K562 (cell line): Measurements from ENCODE around the gene RNF212B. TPM values are rescaled to one million over a fixed set of nuclear protein-coding genes. Genes with fewer than 3 reads are reported as not detected.

Source experiments
- ATAC-seq: fragments of 200-7000 bp; cut with Tn5 transposase; 3 replicates; pipeline ENCODE4 v1.9.1; 2020; ENCODE audit warnings: moderate library complexity
- BruUV-seq: library from RNA; stranded (reverse); fragments of 400-500 nt; replicated peaks from 2 replicates; lab custom pipeline; 2021; lab: Mats Ljungman, UMichigan
- CTCF ChIA-PET: fragments of 300-600 bp; formaldehyde crosslinking; extraction: SDS; loops from one replicate; lab custom pipeline; 2021; ENCODE audit warnings: low intra/inter-chr PET ratio; lab: Yijun Ruan, JAX
- POLR2A ChIA-PET: fragments of 300-600, 350-650 bp; sonication (Branson Sonifier 250); formaldehyde crosslinking; extraction: SDS; loops from one replicate; lab custom pipeline; 2021; ENCODE audit warnings: antibody characterized with exemption, inconsistent platforms; lab: Yijun Ruan, JAX
- DNase-seq, 4 experiments: peaks; one replicate each; pipeline versions ENCODE4 v3.0.0 to v3.0.0-alpha.2; 2011 to 2018; ENCODE audit warnings: low spot score in 3 of 4, mixed read lengths in 3 of 4; ENCODE audit errors: extremely low read depth in 1 of 4
- FAIRE-seq: peaks from 2 replicates; lab custom pipeline; 2011; peaks lifted over from hg19 to GRCh38; lab: Jason Lieb, UNC
- H2AFZ ChIP-seq: 2 replicates; pipeline ENCODE4 v1.6.0; 2011; ENCODE audit warnings: low read depth, low read length, control low read depth, inconsistent platforms
- H3K27ac ChIP-seq: fragments of 200-600 bp; 3 replicates; pipeline ENCODE4 v1.8.0; 2011; ENCODE audit warnings: low read depth, mild to moderate bottlenecking, control low read depth, inconsistent platforms, low read length, moderate library complexity, mixed read lengths; ENCODE audit errors: extremely low read depth
- H3K27me3 ChIP-seq, 2 experiments: fragments of 300-600 bp in 1 of 2; 2 replicates in 1 of 2; 3 replicates in 1 of 2; pipeline versions ENCODE4 v1.6.0 to v1.8.0; 2011; ENCODE audit warnings: inconsistent platforms in 2 of 2, low read length in 2 of 2, mild to moderate bottlenecking in 1 of 2, mixed read lengths in 1 of 2, moderate library complexity in 1 of 2; ENCODE audit not compliant: control insufficient read depth in 2 of 2, insufficient read depth in 2 of 2
- H3K36me3 ChIP-seq: fragments of 300-600 bp; 3 replicates; pipeline ENCODE4 v1.8.0; 2011; ENCODE audit warnings: mild to moderate bottlenecking, low read length, inconsistent platforms; ENCODE audit not compliant: control insufficient read depth, insufficient read depth
- H3K4me1 ChIP-seq, 2 experiments: fragments of 200-600 bp in 1 of 2; replicated peaks in 1 of 2; 2 replicates in 1 of 2; 3 replicates in 1 of 2; pipeline versions ENCODE4 v1.5.1 to v1.8.0; 2011; ENCODE audit warnings: inconsistent platforms in 2 of 2, low read length in 2 of 2, mild to moderate bottlenecking in 1 of 2, mixed read lengths in 1 of 2, moderate library complexity in 1 of 2; ENCODE audit not compliant: control insufficient read depth in 2 of 2, insufficient read depth in 2 of 2
- H3K4me2 ChIP-seq: 2 replicates; pipeline ENCODE4 v1.6.1; 2011; ENCODE audit warnings: low read length, control low read depth, inconsistent platforms, mixed read lengths; ENCODE audit not compliant: insufficient read depth
- H3K4me3 ChIP-seq: fragments of 200-600 bp; sonication (generic), shearing (Covaris generic); 2 replicates; pipeline ENCODE4 v1.5.1; 2016; ENCODE audit warnings: control low read depth, inconsistent platforms
- H3K79me2 ChIP-seq: fragments of 200-600 bp; 3 replicates; pipeline ENCODE4 v1.8.0; 2011; ENCODE audit warnings: low read length, inconsistent platforms; ENCODE audit not compliant: control insufficient read depth, insufficient read depth
- H3K9ac ChIP-seq, 2 experiments: 2 replicates each; pipeline versions ENCODE4 v1.6.0 to v1.6.1; 2011; ENCODE audit warnings: low read depth in 2 of 2, low read length in 2 of 2, control low read depth in 1 of 2, inconsistent platforms in 1 of 2, mild to moderate bottlenecking in 1 of 2, mixed read lengths in 1 of 2; ENCODE audit not compliant: insufficient read depth in 1 of 2
- H3K9me1 ChIP-seq: one replicate; pipeline ENCODE4 v1.6.0; 2011; ENCODE audit warnings: inconsistent platforms, mild to moderate bottlenecking, low read length, moderate library complexity; ENCODE audit not compliant: control insufficient read depth, insufficient read depth
- H3K9me3 ChIP-seq: replicated peaks from 2 replicates; pipeline ENCODE4 v1.5.1; 2011; ENCODE audit warnings: low read depth, low read length, inconsistent platforms; ENCODE audit not compliant: control insufficient read depth, insufficient read depth
- H4K20me1 ChIP-seq: replicated peaks from 2 replicates; pipeline ENCODE4 v1.6.1; 2011; ENCODE audit warnings: low read length, inconsistent platforms, mixed read lengths; ENCODE audit not compliant: control insufficient read depth, insufficient read depth
- CBX1 ChIP-seq: sonication (generic); IDR thresholded peaks from 2 replicates; pipeline ENCODE4 v1.6.1; 2016; ENCODE audit warnings: antibody characterized with exemption, low read depth, mild to moderate bottlenecking
- CCNT2 ChIP-seq: IDR thresholded peaks from 2 replicates; pipeline ENCODE4 v1.6.1; 2011; ENCODE audit warnings: borderline replicate concordance, low read depth, mild to moderate bottlenecking, moderate library complexity, mixed read lengths, low read length; ENCODE audit not compliant: insufficient read length; ENCODE audit errors: extremely low read depth
- DIDO1 ChIP-seq: fragments of 450-650 bp; IDR thresholded peaks from 2 replicates; pipeline ENCODE4 v1.6.1; 2016; ENCODE audit warnings: low read depth, missing biosample characterization, missing genetic modification characterization
- FOSL1 ChIP-seq: fragments of 200-800 bp; sonication (Bioruptor generic); conservative IDR thresholded peaks from 2 replicates; pipeline ENCODE4 v1.6.1; 2016; ENCODE audit warnings: missing genetic modification characterization, missing compliant biosample characterization
- FOXK1 ChIP-seq: sonication (generic); formaldehyde crosslinking; IDR thresholded peaks from 2 replicates; pipeline ENCODE4 v1.8.0; 2022; ENCODE audit warnings: missing genetic modification reagents, mild to moderate bottlenecking, borderline replicate concordance
- HDAC2 ChIP-seq: fragments of 450-650 bp; IDR thresholded peaks from 2 replicates; pipeline ENCODE4 v1.6.1; 2016; ENCODE audit warnings: mild to moderate bottlenecking
- LARP7 ChIP-seq: fragments of 450-650 bp; IDR thresholded peaks from 2 replicates; pipeline ENCODE4 v1.6.1; 2016
- NR2C1 ChIP-seq, 2 experiments: fragments of 450-650 bp; IDR thresholded peaks; 2 replicates each; pipeline ENCODE4 v1.6.1; 2017; ENCODE audit warnings: mild to moderate bottlenecking in 2 of 2, antibody characterized with exemption in 1 of 2, inconsistent platforms in 1 of 2, missing compliant biosample characterization in 1 of 2, missing genetic modification characterization in 1 of 2
- NRF1 ChIP-seq, 2 experiments: fragments of 450-650 bp; IDR thresholded peaks in 1 of 2; conservative IDR thresholded peaks in 1 of 2; 2 replicates each; pipeline ENCODE4 v1.6.1; 2014; ENCODE audit warnings: mild to moderate bottlenecking in 2 of 2
- RNF2 ChIP-seq: sonication (generic); IDR thresholded peaks from 2 replicates; pipeline ENCODE4 v1.6.1; 2016
- SRF ChIP-seq, 2 experiments: fragments of 250-450, 450-650 bp in 1 of 2; sonication (Bioruptor Pico) in 1 of 2; sonication (generic) in 1 of 2; formaldehyde crosslinking; IDR thresholded peaks; 2 replicates each; pipeline versions ENCODE4 v1.5.0 to v1.5.1; 2020 to 2022; ENCODE audit warnings: mild to moderate bottlenecking in 1 of 2, missing genetic modification reagents in 1 of 2
- TARDBP ChIP-seq: fragments of 450-650 bp; IDR thresholded peaks from 2 replicates; pipeline ENCODE4 v1.6.1; 2016
- ZNF24 ChIP-seq: fragments of 450-650 bp; IDR thresholded peaks from 2 replicates; pipeline ENCODE4 v1.6.1; 2016
- ZNF75A ChIP-seq: fragments of 450-650 bp; formaldehyde crosslinking; IDR thresholded peaks from 2 replicates; pipeline ENCODE4 v1.4.0; 2020; ENCODE audit warnings: mild to moderate bottlenecking
- WGBS: fragments of 100-300 bp; shearing (Covaris generic); methylation state at CpG from one replicate; pipeline ENCODE4 v1.1.6; 2016; ENCODE audit warnings: low coverage, mixed read lengths; ENCODE audit not compliant: insufficient coverage; ENCODE audit errors: missing lambda C conversion rate; 5-methylcytosine and 5-hydroxymethylcytosine counted together
- in situ Hi-C: fragments of 300-500 bp; cut with MboI; formaldehyde crosslinking; loops from 4 replicates; pipeline ENCODE4 v1.15.0; 2018; ENCODE audit warnings: inconsistent platforms, mixed read lengths
- intact Hi-C: fragments of 100-400 bp; cut with micrococcal nuclease; formaldehyde crosslinking; loops from 2 replicates; pipeline ENCODE4 v1.14.2; 2022
- polyA plus RNA-seq, 8 experiments: library from polyadenylated mRNA; depleted of rRNA in 4 of 8; stranded (reverse) in 5 of 8; unstranded in 3 of 8; fragments of >200 nt; fragmentation: Nextera tagmentation in 2 of 8; fragmentation: Illumina TruSeq in 1 of 8; extraction: Ambion mirVana in 2 of 8; extraction: Trizol in 1 of 8; gene quantifications; 2 replicates each; pipeline versions ENCODE4 v1.2.1 to v1.2.3, GENCODE V29; 2011 to 2014; ENCODE audit warnings: inconsistent platforms in 1 of 8, missing spikeins in 1 of 8
- total RNA-seq, 7 experiments: library from RNA; depleted of rRNA in 6 of 7; stranded (reverse); fragments of >200 nt in 6 of 7; fragmentation: Illumina TruSeq in 2 of 7; extraction: Trizol in 2 of 7; gene quantifications; 2 replicates each; pipeline versions ENCODE4 v1.2.1 to v1.2.3, GENCODE V29; 2011 to 2021; ENCODE audit warnings: low replicate concordance in 1 of 7
- TF ChIP-seq, protein P1 (sequence below): IDR thresholded peaks from 2 replicates; pipeline ENCODE4 v1.6.1; 2011; ENCODE audit not compliant: insufficient read length; ENCODE audit errors: extremely low read depth
- TF ChIP-seq, protein P2 (sequence below): sonication (generic); formaldehyde crosslinking; IDR thresholded peaks from 2 replicates; pipeline ENCODE4 v1.8.0; 2022; ENCODE audit warnings: mild to moderate bottlenecking, low read depth, missing genetic modification reagents

The RNF212B gene
- total and polyA plus RNA-seq, 9 of the 15 experiments (the other 6 are each of a cell fraction or from before 2014, with no cell fraction given): 0.15 to 0.43 (median 0.27) TPM; not detected in 3

DNA sequence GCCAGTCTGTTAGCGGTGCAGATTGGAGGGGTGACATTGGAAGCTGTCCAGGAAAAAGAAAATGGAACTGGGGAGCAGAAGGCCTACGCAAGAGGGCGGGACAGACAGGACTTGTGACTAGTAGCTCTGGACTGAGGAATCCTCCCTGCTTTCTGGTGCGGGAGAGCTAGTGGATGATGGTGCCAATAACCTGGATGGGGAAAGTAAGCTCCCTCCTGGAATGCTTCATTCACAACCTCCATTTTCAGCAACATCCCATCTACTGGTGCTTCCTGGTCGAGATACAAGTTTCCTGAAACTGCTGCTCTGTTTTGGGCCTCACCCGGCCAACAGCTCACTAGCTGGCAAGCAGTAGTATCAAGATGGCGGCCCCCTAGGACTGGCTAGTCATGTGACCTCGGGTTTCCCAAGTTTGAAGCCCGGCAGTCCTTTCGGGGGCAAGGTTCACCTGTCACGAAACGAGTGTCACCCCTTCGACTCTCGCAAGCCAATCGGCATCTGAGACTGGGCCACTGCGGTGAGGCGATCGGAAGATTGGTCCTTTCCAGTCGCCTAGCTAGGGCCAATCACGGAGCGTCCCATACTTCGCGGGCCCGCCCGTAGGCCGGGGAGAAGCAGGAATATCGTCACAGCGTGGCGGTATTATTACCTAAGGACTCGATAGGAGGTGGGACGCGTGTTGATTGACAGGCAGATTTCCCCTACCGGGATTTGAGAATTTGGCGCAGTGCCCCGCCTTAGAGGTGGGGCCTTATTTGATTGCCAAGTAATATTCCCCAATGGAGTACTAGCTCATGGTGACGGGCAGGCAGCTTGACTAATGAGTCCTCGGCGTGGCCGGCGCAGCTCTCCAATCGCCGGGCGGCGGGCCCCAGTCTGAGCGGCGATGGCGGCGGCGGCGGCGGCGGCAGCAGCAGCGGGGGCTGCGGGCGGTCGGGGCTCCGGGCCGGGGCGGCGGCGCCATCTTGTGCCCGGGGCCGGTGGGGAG lies 83.1 kb downstream of the RNF212B start, which contains the start of gene PABPN1 (continued):
- TF ChIP-seq ZNF75A (peak; percentile 18; the same call in 1 of the 2 replicates), DIDO1 (peak; percentile 63; the same call in 1 of the 2 replicates), SRF (CRISPR knock-in tag; IDR thresholded peaks at IDR 0.05) (peak; percentile 10 to 51; a peak in 2 of 4 replicates), FOXK1 (CRISPR knock-in tag) (0 out of 2 replicates have a peak, but pooled peaks have one; percentile 52), TARDBP (peak; percentile 86; the same call in 1 of the 2 replicates)

DNA sequence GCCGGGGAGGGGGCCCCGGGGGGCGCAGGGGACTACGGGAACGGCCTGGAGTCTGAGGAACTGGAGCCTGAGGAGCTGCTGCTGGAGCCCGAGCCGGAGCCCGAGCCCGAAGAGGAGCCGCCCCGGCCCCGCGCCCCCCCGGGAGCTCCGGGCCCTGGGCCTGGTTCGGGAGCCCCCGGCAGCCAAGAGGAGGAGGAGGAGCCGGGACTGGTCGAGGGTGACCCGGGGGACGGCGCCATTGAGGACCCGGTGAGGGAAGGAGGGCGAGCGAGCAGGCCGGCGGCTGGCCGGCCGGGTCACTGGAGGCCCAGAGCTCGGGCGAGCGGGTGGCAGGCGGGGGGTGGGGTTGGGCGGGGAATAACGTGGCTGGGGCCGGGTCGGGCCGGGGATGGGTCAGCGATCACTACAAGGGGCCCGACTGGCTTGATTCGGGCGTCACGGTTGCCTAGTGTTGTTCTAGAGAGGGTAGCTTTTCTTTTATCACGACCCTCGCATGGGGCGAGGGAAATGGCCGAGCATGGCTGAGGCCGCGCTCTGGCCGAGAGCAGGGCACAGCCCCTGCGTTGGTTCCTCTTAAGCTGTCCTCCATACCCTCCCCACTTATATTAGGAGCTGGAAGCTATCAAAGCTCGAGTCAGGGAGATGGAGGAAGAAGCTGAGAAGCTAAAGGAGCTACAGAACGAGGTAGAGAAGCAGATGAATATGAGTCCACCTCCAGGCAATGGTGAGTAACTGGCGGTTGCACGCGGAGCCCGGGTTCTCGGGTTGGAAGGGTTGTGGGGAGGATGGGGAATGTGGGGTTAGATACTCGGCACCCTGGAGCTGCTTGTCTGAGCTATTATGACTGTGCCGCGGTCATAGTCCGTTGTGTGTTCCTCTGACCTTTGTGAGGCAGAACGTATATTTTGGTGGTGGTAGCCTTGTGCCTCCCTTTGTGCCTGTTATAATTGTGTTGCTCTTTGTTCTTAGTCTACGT lies 84.1 kb downstream of the RNF212B start:
- intact Hi-C loops: loop anchor here (2.0 to 10.0 kb wide), 4 partner anchors 15 to 233 kb away; partner anchors contain the start of genes BCL2L2, THTPA and ZFHX2
- in situ Hi-C loops: no loop called here
- peak overlapping the region; percentile 68 for H2AFZ ChIP-seq
- TF ChIP-seq NR2C1 (IDR thresholded peaks at IDR 0.05): no peak; the same call in 1 of the 2 replicates
- TF ChIP-seq NR2C1 (tag; IDR thresholded peaks at IDR 0.05): no peak
- no peak for TF ChIP-seq RNF2
- TF ChIP-seq, protein P1, sequence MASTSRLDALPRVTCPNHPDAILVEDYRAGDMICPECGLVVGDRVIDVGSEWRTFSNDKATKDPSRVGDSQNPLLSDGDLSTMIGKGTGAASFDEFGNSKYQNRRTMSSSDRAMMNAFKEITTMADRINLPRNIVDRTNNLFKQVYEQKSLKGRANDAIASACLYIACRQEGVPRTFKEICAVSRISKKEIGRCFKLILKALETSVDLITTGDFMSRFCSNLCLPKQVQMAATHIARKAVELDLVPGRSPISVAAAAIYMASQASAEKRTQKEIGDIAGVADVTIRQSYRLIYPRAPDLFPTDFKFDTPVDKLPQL: no peak
- no peak for TF ChIP-seq CBX1
- TF ChIP-seq CCNT2: peak; percentile 74
- TF ChIP-seq ZNF24: no peak
- no peak for TF ChIP-seq NRF1 (conservative IDR thresholded peaks at IDR 0.05 in 1 of 2, IDR thresholded peaks at IDR 0.05 in 1 of 2)
- TF ChIP-seq LARP7: no peak
- TF ChIP-seq FOSL1: 0 out of 2 replicates have a peak, but pooled peaks have one; percentile 16
- 0 out of 2 replicates have a peak, but pooled peaks have one; percentile 25 for TF ChIP-seq HDAC2
- TF ChIP-seq, protein P2, sequence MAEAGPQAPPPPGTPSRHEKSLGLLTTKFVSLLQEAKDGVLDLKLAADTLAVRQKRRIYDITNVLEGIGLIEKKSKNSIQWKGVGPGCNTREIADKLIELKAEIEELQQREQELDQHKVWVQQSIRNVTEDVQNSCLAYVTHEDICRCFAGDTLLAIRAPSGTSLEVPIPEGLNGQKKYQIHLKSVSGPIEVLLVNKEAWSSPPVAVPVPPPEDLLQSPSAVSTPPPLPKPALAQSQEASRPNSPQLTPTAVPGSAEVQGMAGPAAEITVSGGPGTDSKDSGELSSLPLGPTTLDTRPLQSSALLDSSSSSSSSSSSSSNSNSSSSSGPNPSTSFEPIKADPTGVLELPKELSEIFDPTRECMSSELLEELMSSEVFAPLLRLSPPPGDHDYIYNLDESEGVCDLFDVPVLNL: no peak

More for the DNA sequence above, 84.1 kb downstream of the RNF212B start:
- ATAC-seq (peak; percentile 49), DNase-seq (peak; percentile 65 to 81 (median 74)), FAIRE-seq (peak; percentile 51)
- Histone ChIP-seq H3K4me3 (peak overlapping the region; percentile 90), H3K27me3 (no peaks in the 10 kb centered on the region), H3K36me3 (peaks cover 58% of the 10 kb centered on the region; the same call in 2 of the 3 replicates), H3K4me2 (peak overlapping the region; percentile 98), H3K9ac (peak overlapping the region; percentile 97 to 100), H3K4me1 (peaks cover 11 to 17% of the 10 kb centered on the region in 2 experiments; a peak in 4 of 5 replicates), H3K79me2 (peaks cover 34% of the 10 kb centered on the region), H3K27ac (peak overlapping the region; percentile 95), H3K9me3 (no peaks in the 10 kb centered on the region), H3K9me1 (no peaks in the 10 kb centered on the region), H4K20me1 (no peaks in the 10 kb centered on the region; the same call in 1 of the 2 replicates)
- ChIA-PET POLR2A (interaction anchor here (0.6 to 3.9 kb wide), 30 partner anchors 9 to 502 kb away, joined by 3 to 30 read pairs (median 4); partner anchors contain the start of genes HAUS4, HOMEZ, MYH7 and PPP1R3E), CTCF (interaction anchor here (0.7 to 1.1 kb wide), 2 partner anchors 57 to 202 kb away, joined by 3 to 4 read pairs; no protein-coding TSS in a partner anchor)
- under 1% methylated on average over 24 of the region's 64 CpGs for WGBS
- no TSS peak for BruUV-seq
